LNCAP (cell line): ENCODE data around the gene RERE.

Source experiments
- CTCF ChIP-seq: fragments of 450-650 bp; IDR thresholded peaks from 2 replicates; pipeline ENCODE4 v1.5.1; 2017; ENCODE audit warnings: mild to moderate bottlenecking

The RERE gene

GRCh38 chr1:8373125-8373524, 444.3 kb downstream of the RERE start:
- no peak for TF ChIP-seq CTCF

- TF ChIP-seq CTCF: no peak
These were observed 446.0 kb downstream of the RERE start for GRCh38 chr1:8371372-8371991.

GRCh38 chr1:8370905-8371315, 446.5 kb downstream of the RERE start:
- no peak for TF ChIP-seq CTCF

- TF ChIP-seq CTCF: no peak
These were observed 447.2 kb downstream of the RERE start for GRCh38 chr1:8370046-8370881.

- no peak for TF ChIP-seq CTCF
These were observed 448.3 kb downstream of the RERE start for GRCh38 chr1:8368956-8369639.

GRCh38 chr1:8367571-8368194, 449.8 kb downstream of the RERE start:
- no peak for TF ChIP-seq CTCF

GRCh38 chr1:8365661-8366362, 451.6 kb downstream of the RERE start:
- TF ChIP-seq CTCF: no peak
